Subcutaneous adipose tissue (tissue), 4 donors: ENCODE data around the gene DDX42. TPM values are rescaled to one million over a fixed set of nuclear protein-coding genes. Genes with fewer than 3 reads are reported as not detected.

Source experiments
- CTCF ChIP-seq: fragments of 450-650 bp; IDR thresholded peaks from one replicate; pipeline ENCODE4 v1.5.1; 2016; ENCODE audit warnings: low read depth, mild to moderate bottlenecking, control low read depth, antibody characterized with exemption, moderate library complexity
- total RNA-seq, 4 donors: library from RNA; depleted of rRNA; stranded (reverse); fragments of >200 nt; gene quantifications; one replicate each; pipeline ENCODE4 v1.1.0, GENCODE V29; 2016

The DDX42 gene
- total RNA-seq, 4 donors from 2014 or later = 121 to 179 (median 144) TPM

DNA sequence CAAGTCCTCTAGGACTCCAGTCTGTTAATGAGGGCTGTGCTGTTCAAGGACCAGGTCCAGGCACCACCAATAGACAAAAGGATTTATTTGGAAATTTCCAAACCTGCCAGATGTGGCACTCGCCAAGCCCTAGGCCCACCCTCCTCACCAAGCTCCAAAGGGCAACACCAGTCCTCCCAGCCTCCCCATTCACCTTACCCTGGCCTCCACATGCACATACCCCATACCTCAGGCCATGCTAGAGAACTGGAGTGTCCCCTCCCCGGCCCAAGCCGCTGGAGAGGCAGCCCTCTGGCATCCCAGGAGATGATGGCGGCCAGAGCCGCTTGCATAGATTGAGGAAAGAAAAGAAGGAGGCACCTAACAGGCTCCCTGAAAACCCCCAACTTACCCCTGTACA is 58.0 kb downstream of the DDX42 start:
- no peak for TF ChIP-seq CTCF

DNA sequence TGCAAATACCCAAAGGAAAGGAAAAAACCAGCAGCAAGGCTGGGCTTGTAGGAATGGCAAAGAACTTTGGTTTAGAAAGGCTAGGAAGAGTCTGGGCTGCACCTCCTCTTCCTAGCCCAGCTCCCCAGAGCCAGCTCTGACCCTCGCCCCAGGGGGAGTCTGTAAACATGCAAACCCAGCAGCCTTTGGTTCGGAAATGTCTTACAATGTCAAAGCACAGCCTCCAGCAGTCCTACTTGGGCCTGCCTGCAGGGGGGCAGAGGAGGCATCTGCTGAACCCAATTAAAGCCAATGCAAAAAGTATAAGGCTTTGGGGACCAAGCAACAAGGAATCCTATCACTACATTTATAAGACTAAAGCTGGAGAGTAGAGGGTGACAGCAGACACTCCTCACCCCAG is 58.5 kb downstream of the DDX42 start:
- TF ChIP-seq CTCF = no peak

DNA sequence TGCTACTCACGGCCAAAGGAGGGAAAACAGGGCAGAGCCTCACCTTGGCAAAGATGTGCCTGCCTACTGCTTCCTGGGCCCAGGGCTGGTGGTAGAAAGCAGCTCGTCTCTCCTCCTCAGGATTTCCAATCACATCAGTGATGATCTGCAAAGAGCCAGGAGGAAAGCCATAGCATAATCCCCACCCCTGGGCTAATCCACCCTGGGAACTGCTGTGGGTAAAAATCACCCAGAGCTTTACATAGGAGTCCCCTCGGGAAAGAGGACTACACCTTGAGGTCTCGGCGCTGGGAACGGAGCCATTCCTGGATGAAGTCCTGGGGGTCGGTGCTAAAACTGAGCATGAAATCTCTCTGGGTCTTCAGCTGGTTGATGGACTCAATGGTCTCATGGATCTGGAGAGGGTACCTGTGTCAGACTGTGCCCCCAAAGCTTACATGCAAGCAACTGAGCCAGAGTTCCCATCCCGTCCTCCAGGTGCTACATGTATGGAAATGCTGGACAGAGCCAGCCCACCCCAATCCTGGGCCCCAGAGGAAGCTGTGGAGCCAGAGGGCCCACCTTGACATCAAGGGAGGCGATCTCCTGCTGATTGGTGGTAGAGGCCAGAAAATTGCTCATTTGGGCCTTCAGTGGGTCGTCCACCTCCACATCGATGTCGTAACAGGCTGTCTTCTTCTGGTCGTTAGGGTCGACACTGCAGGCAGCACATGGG is 59.2 kb downstream of the DDX42 start:
- TF ChIP-seq CTCF = no peak

DNA sequence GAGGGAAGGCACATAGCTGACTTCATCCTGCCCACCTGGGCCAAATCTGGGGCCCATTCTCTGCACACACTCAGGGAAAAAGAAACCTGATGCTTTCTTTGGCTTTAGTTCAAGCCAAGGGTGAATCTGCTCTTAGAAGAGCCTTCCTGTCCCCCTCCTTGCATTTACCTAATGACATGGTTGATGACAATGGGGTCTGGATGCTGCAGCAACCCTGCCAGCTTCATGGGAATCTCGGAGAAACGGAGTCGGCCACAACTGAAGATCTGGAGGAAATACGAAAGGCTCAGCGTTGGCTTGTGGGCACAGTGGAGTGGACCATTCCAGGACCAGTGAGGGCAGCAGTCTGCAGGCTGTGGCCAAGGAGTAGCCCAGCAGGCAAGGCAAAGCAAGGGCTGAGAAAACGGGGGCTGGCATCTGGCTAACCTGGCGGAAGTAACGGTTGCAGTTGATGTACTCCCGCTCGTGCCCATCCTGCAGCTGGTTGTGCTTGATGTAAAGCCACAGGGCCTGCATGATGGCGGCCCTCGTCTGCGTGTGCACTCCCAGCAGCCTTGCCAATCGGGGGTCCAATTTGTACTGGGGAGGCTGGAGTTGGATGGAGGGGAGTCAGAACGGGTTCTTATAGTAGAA is 59.9 kb downstream of the DDX42 start:
- TF ChIP-seq CTCF = no peak

- TF ChIP-seq CTCF = no peak
These were observed 60.6 kb downstream of the DDX42 start for GRCh38 chr17:63834431-63835166.

DNA sequence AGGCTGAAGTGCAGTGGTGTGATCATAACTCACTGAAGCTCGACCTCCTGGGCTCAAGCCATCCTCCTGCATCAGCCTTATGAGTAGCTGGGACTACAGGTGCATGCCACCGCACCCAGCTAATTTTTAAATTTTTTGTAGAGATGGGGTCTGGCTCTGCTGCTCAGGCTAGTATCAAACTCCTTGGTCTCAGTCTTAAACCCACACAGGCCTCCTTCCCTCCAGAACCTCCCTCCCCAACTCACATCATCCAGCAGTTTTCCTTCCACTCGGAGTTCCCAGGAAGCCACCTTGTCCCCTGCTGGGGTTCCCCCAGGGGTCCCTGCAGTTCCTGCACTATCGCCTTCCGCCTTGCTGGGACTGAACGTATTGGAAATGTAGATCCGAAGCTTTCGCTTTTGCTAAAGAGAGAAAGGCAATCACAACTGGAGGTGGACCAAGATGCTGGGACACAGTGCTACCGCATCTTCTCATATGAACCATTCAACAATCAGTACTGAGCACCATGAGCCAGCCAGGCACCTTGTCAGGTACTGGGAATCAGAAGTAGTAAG is 61.3 kb downstream of the DDX42 start:
- no peak for TF ChIP-seq CTCF

- no peak for TF ChIP-seq CTCF
These were observed 62.8 kb downstream of the DDX42 start for GRCh38 chr17:63836811-63837210.
